GM13976 (cell line): ENCODE data around the gene DEGS2.

Experiments
- DNase-seq: peaks from one replicate; pipeline ENCODE4 v3.0.0; 2012; ENCODE audit warnings: low spot score
- CTCF ChIP-seq: IDR thresholded peaks from 2 replicates; pipeline ENCODE4 v1.5.1; 2012; ENCODE audit warnings: borderline replicate concordance, mild to moderate bottlenecking; ENCODE audit not compliant: insufficient read depth; ENCODE audit errors: extremely low read depth, missing control alignments, control extremely low read depth
- in situ Hi-C: fragments of 300-500 bp; cut with MboI; formaldehyde crosslinking; loops from one replicate; pipeline ENCODE4 v1.12.0; 2022; ENCODE audit warnings: low sequenced_read_pairs, mixed read lengths, inconsistent platforms; ENCODE audit not compliant: unreplicated experiment

DEGS2 gene

GRCh38 chr14:100114109-100114765 lies 45.2 kb downstream of the DEGS2 start:
- in situ Hi-C loops: no loop called here
- TF ChIP-seq CTCF: no peak
- DNase-seq: no peak

- in situ Hi-C loops: no loop called here
- DNase-seq: no peak
- no peak for TF ChIP-seq CTCF
Observed at GRCh38 chr14:100111931-100112704, 47.3 kb downstream of the DEGS2 start.

GRCh38 chr14:100110816-100111215 lies 48.6 kb downstream of the DEGS2 start:
- in situ Hi-C loops: no loop called here
- TF ChIP-seq CTCF: no peak
- DNase-seq: no peak

GRCh38 chr14:100109594-100109955 lies 49.9 kb downstream of the DEGS2 start:
- no peak for TF ChIP-seq CTCF
- in situ Hi-C loops: no loop called here
- no peak for DNase-seq

GRCh38 chr14:100108840-100109593 lies 50.4 kb downstream of the DEGS2 start:
- DNase-seq: no peak
- in situ Hi-C loops: no loop called here
- TF ChIP-seq CTCF: no peak

- in situ Hi-C loops: no loop called here
- peak; percentile 65 for TF ChIP-seq CTCF
- peak; percentile 85 for DNase-seq
Observed at GRCh38 chr14:100108042-100108825, 51.2 kb downstream of the DEGS2 start.
